GM12878 (cell line): ENCODE measurements around the gene DUXB. TPM values are rescaled to one million over a fixed set of nuclear protein-coding genes. Genes with fewer than 3 reads are reported as not detected.
A peak's percentile ranks its signal among the peaks of the same experiment; 100 is the strongest.

Experiments
- ATAC-seq: fragments of 200-7000 bp; cut with Tn5 transposase; 3 replicates; pipeline ENCODE4 v1.9.1; 2020; ENCODE audit warnings: mild to moderate bottlenecking, moderate library complexity
- BruUV-seq: library from RNA; stranded (reverse); fragments of 400-500 nt; replicated peaks from 2 replicates; lab custom pipeline; 2021; lab: Mats Ljungman, UMichigan
- CTCF ChIA-PET: fragments of 300-600 bp; sonication (Branson Sonifier 250); formaldehyde crosslinking; extraction: SDS; loops from one replicate; lab custom pipeline; 2021; ENCODE audit warnings: inconsistent platforms; lab: Yijun Ruan, JAX
- POLR2A ChIA-PET: fragments of 350-600 bp; formaldehyde crosslinking; extraction: SDS; loops from one replicate; lab custom pipeline; 2021; ENCODE audit warnings: inconsistent platforms; lab: Charles Lee
- RAD21 ChIA-PET: fragments of 300-600 bp; sonication (Branson Sonifier 250); formaldehyde crosslinking; loops from one replicate; lab custom pipeline; 2023; ENCODE audit warnings: antibody characterized with exemption; ENCODE audit not compliant: unreplicated experiment; lab: Charles Lee
- SMC1A ChIA-PET: fragments of 300-600 bp; sonication (Branson Sonifier 250); formaldehyde crosslinking; loops from one replicate; lab custom pipeline; 2023; ENCODE audit not compliant: unreplicated experiment, uncharacterized antibody; lab: Charles Lee
- DNase-seq: peaks from one replicate; pipeline ENCODE4 v3.0.0-alpha.2; 2011; ENCODE audit warnings: low read depth, low spot score
- FAIRE-seq: peaks from 3 replicates; lab custom pipeline; 2011; peaks lifted over from hg19 to GRCh38; lab: Jason Lieb, UNC
- H2AFZ ChIP-seq: 2 replicates; pipeline ENCODE4 v1.6.0; 2011; ENCODE audit warnings: low read depth, low read length, control low read depth; ENCODE audit not compliant: control insufficient read depth
- H3K27ac ChIP-seq: 2 replicates; pipeline ENCODE4 v1.5.1; 2011; ENCODE audit warnings: control low read depth; ENCODE audit not compliant: control insufficient read depth, insufficient read depth
- H3K27me3 ChIP-seq, 2 experiments: replicated peaks in 1 of 2; 2 replicates each; pipeline versions ENCODE4 v1.6.0 to v1.6.1; 2011; ENCODE audit warnings: low read length in 1 of 2; ENCODE audit not compliant: control insufficient read depth in 2 of 2, insufficient read depth in 2 of 2
- H3K36me3 ChIP-seq, 2 experiments: 2 replicates each; pipeline ENCODE4 v1.5.1; 2011; ENCODE audit warnings: low read length in 1 of 2; ENCODE audit not compliant: control insufficient read depth in 2 of 2, insufficient read depth in 2 of 2
- H3K4me1 ChIP-seq: 2 replicates; pipeline ENCODE4 v1.6.1; 2011; ENCODE audit warnings: mild to moderate bottlenecking, low read length, moderate library complexity, mixed read lengths; ENCODE audit not compliant: control insufficient read depth, insufficient read depth
- H3K4me2 ChIP-seq: 2 replicates; pipeline ENCODE4 v1.6.0; 2011; ENCODE audit warnings: control low read depth; ENCODE audit not compliant: control insufficient read depth, insufficient read depth
- H3K4me3 ChIP-seq: fragments of 200-600 bp; sonication (generic); 2 replicates; pipeline ENCODE4 v1.5.1; 2016
- H3K79me2 ChIP-seq: 2 replicates; pipeline ENCODE4 v1.6.0; 2011; ENCODE audit warnings: low read length; ENCODE audit not compliant: control insufficient read depth, insufficient read depth
- H3K9ac ChIP-seq: 2 replicates; pipeline ENCODE4 v1.8.0; 2011; ENCODE audit warnings: low read length, control low read depth, mixed read lengths; ENCODE audit not compliant: control insufficient read depth, insufficient read depth
- H3K9me3 ChIP-seq: replicated peaks from 3 replicates; pipeline ENCODE4 v1.5.1; 2011; ENCODE audit warnings: mild to moderate bottlenecking, low read length; ENCODE audit not compliant: control insufficient read depth, insufficient read depth
- H4K20me1 ChIP-seq: 2 replicates; pipeline ENCODE4 v1.6.0; 2011; ENCODE audit not compliant: control insufficient read depth, insufficient read depth
- EP300 ChIP-seq, 2 experiments: fragments of 150-350 bp in 1 of 2; IDR thresholded peaks; 2 replicates each; pipeline ENCODE4 v1.6.1; 2011 to 2012; ENCODE audit warnings: low read depth in 2 of 2, low read length in 2 of 2, borderline replicate concordance in 1 of 2, improper control_type of control experiment in 1 of 2, inconsistent platforms in 1 of 2; ENCODE audit not compliant: control insufficient read depth in 1 of 2
- FOXM1 ChIP-seq: IDR thresholded peaks from 2 replicates; pipeline ENCODE4 v1.6.1; 2012; ENCODE audit warnings: low read depth, mild to moderate bottlenecking, inconsistent platforms, low read length, moderate library complexity
- KDM1A ChIP-seq: fragments of 200-600 bp; sonication (generic); IDR thresholded peaks from 2 replicates; pipeline ENCODE4 v1.6.1; 2016; ENCODE audit warnings: borderline replicate concordance
- MEF2B ChIP-seq: fragments of 450-650 bp; IDR thresholded peaks from 2 replicates; pipeline ENCODE4 v1.6.1; 2018; ENCODE audit warnings: mild to moderate bottlenecking, moderate library complexity; ENCODE audit not compliant: partially characterized antibody, poor library complexity, severe bottlenecking
- NR2C2 ChIP-seq: IDR thresholded peaks from 2 replicates; pipeline ENCODE4 v1.6.1; 2011; ENCODE audit warnings: borderline replicate concordance, low read depth; ENCODE audit not compliant: control insufficient read depth, insufficient read length
- POU2F2 ChIP-seq: IDR thresholded peaks from 3 replicates; pipeline ENCODE4 v1.6.1; 2011; ENCODE audit warnings: low read depth, mild to moderate bottlenecking, low read length, borderline replicate concordance
- TAF1 ChIP-seq: IDR thresholded peaks from 2 replicates; pipeline ENCODE4 v1.6.1; 2011; ENCODE audit warnings: mild to moderate bottlenecking, low read depth, low read length, borderline replicate concordance
- ZNF384 ChIP-seq: IDR thresholded peaks from 2 replicates; pipeline ENCODE4 v1.6.1; 2012; ENCODE audit warnings: low read depth, mild to moderate bottlenecking, low read length, improper control_type of control experiment, borderline replicate concordance
- WGBS: methylation state at CpG from one replicate; pipeline ENCODE4 v1.1.6; 2016; ENCODE audit warnings: low lambda C conversion rate; ENCODE audit not compliant: insufficient replicate concordance, insufficient coverage; ENCODE audit errors: missing lambda C conversion rate; 5-methylcytosine and 5-hydroxymethylcytosine counted together
- in situ Hi-C: fragments of 300-500 bp; cut with MboI; formaldehyde crosslinking; loops from 9 replicates; pipeline ENCODE4 v1.14.3; 2018; ENCODE audit warnings: mixed read lengths
- intact Hi-C: fragments of 100-400 bp; cut with micrococcal nuclease; formaldehyde crosslinking; loops from one replicate; pipeline ENCODE4 v1.14.2; 2022; ENCODE audit not compliant: unreplicated experiment
- polyA plus RNA-seq, 11 experiments: library from polyadenylated mRNA; depleted of rRNA in 4 of 11; unstranded in 6 of 11; stranded (reverse) in 5 of 11; fragments of >200 nt; fragmentation: Nextera tagmentation in 4 of 11; fragmentation: Illumina TruSeq in 1 of 11; extraction: Ambion mirVana in 4 of 11; extraction: Trizol in 1 of 11; gene quantifications; 1 replicate in 1 of 11; 2 replicates in 10 of 11; pipeline versions ENCODE4 v1.2.1 to v1.2.3, GENCODE V29; 2011 to 2016; ENCODE audit warnings: inconsistent platforms in 2 of 11, missing spikeins in 2 of 11, low read depth in 1 of 11
- total RNA-seq, 4 experiments: library from RNA; depleted of rRNA in 3 of 4; stranded (reverse); fragments of >200 nt in 3 of 4; fragmentation: Illumina TruSeq in 1 of 4; extraction: Trizol in 1 of 4; gene quantifications; 2 replicates each; pipeline versions ENCODE4 v1.2.1 to v1.2.3, GENCODE V29; 2013 to 2021
- TF ChIP-seq, protein P1 (sequence below): IDR thresholded peaks from 2 replicates; pipeline ENCODE4 v1.6.1; 2012; ENCODE audit warnings: low read length, inconsistent platforms
- TF ChIP-seq, protein P2 (sequence below): IDR thresholded peaks from 2 replicates; pipeline ENCODE4 v1.6.1; 2011; ENCODE audit warnings: low read depth, mild to moderate bottlenecking, low read length, moderate library complexity, borderline replicate concordance; ENCODE audit errors: extremely low read depth
- TF ChIP-seq, protein P3 (sequence below): fragments of 450-650 bp; IDR thresholded peaks from 2 replicates; pipeline ENCODE4 v1.6.1; 2018; ENCODE audit warnings: borderline replicate concordance, mild to moderate bottlenecking; ENCODE audit not compliant: partially characterized antibody
- TF ChIP-seq, protein P4 (sequence below): IDR thresholded peaks from 2 replicates; pipeline ENCODE4 v1.6.1; 2012; ENCODE audit warnings: low read depth, low read length, improper control_type of control experiment

DUXB gene
- total and polyA plus RNA-seq, 10 of the 15 experiments (the other 5 are each of a cell fraction or from before 2014, with no cell fraction given) = 0.05 TPM; not detected in 9

DNA sequence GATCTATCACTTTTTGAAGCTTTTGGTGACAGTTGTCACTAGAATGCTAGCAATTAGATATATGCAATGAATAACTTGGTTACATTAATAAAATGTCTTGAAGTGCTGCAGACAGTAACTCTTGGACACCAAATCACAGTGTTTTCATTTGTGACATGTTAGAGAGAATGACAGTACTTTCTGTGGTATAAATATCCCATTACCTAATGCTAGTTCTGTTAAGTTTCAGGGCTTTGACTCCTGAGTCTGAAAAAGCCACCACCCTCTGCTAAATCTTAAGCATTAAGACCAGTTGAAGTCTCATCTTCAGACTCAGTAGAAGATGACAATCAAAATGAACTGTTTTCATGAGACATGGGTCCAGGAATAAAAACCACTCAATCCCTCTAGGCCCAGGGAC, 13.9 kb downstream of the DUXB start:
- in situ Hi-C loops (no loop called here), intact Hi-C loops (no loop called here)
- DNase-seq = no peak
- ChIA-PET POLR2A (no interaction called here), CTCF (no interaction called here), RAD21 (no interaction called here), SMC1A (no interaction called here)
- no peak overlapping the region for H2AFZ ChIP-seq
- no peak for ATAC-seq
- no peaks in the 10 kb centered on the region for H3K36me3 ChIP-seq
- FAIRE-seq = no peak
- no peaks in the 10 kb centered on the region for H3K4me1 ChIP-seq
- no TSS peak for BruUV-seq
- H4K20me1 ChIP-seq = no peaks in the 10 kb centered on the region
- no peak overlapping the region for H3K4me2 ChIP-seq
- H3K9ac ChIP-seq = no peak overlapping the region
- TF ChIP-seq, protein P1, sequence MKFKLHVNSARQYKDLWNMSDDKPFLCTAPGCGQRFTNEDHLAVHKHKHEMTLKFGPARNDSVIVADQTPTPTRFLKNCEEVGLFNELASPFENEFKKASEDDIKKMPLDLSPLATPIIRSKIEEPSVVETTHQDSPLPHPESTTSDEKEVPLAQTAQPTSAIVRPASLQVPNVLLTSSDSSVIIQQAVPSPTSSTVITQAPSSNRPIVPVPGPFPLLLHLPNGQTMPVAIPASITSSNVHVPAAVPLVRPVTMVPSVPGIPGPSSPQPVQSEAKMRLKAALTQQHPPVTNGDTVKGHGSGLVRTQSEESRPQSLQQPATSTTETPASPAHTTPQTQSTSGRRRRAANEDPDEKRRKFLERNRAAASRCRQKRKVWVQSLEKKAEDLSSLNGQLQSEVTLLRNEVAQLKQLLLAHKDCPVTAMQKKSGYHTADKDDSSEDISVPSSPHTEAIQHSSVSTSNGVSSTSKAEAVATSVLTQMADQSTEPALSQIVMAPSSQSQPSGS = 0 out of 2 replicates have a peak, but pooled peaks have one; percentile 27
- TF ChIP-seq FOXM1 = no peak
- no peak overlapping the region for H3K4me3 ChIP-seq
- no peak overlapping the region for H3K27ac ChIP-seq
- H3K9me3 ChIP-seq = no peaks in the 10 kb centered on the region
- H3K79me2 ChIP-seq = no peaks in the 10 kb centered on the region
- H3K27me3 ChIP-seq = no peaks in the 10 kb centered on the region

DNA sequence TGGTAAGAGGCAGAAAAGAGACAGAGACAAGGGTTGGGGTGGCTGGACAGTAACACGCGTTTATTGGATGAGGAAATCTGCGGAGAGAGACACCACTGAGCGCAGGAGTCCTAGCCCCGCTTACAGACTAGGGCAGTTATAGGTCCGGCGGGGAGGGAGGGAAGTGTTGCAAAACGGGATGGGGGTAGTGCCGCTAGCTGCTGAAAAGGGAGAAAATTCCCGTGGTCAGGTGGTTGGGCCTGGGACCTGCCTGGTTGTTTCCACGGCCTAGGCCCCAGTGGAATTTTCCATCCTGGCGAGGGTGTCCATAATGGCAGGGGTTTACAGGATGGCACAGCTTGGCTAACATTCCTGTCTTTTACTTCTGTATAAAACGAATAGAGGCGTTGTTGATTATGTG, 19.0 kb downstream of the DUXB start:
- H3K9me3 ChIP-seq = no peaks in the 10 kb centered on the region
- H3K27me3 ChIP-seq = no peaks in the 10 kb centered on the region
- 69% methylated on average over 12 of the region's 14 CpGs for WGBS
- H3K36me3 ChIP-seq = no peaks in the 10 kb centered on the region
- DNase-seq (no peak), ATAC-seq (no peak), FAIRE-seq (no peak)
- RAD21 ChIA-PET = no interaction called here
- no peak overlapping the region for H2AFZ ChIP-seq
- SMC1A ChIA-PET = no interaction called here
- no peak overlapping the region for H3K4me3 ChIP-seq
- H3K9ac ChIP-seq = no peak overlapping the region
- H3K79me2 ChIP-seq = no peaks in the 10 kb centered on the region
- POLR2A ChIA-PET = no interaction called here
- no peaks in the 10 kb centered on the region for H3K4me1 ChIP-seq
- in situ Hi-C loops (no loop called here), intact Hi-C loops (no loop called here)
- no peak overlapping the region for H3K27ac ChIP-seq
- CTCF ChIA-PET = no interaction called here
- H4K20me1 ChIP-seq = no peaks in the 10 kb centered on the region
- no TSS peak for BruUV-seq
- no peak overlapping the region for H3K4me2 ChIP-seq
- TF ChIP-seq ZNF384 (no peak), NR2C2 (no peak), EP300 (IDR thresholded peaks at IDR 0.05; ENCODE audit: borderline replicate concordance in 1 of 2, control insufficient read depth in 1 of 2, low read depth in 2 of 2, low read length in 2 of 2) (no peak), POU2F2 (no peak), KDM1A (no peak), MEF2B (no peak), TAF1 (no peak)
- TF ChIP-seq, protein P2, sequence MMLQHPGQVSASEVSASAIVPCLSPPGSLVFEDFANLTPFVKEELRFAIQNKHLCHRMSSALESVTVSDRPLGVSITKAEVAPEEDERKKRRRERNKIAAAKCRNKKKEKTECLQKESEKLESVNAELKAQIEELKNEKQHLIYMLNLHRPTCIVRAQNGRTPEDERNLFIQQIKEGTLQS = no peak
- TF ChIP-seq, protein P3, sequence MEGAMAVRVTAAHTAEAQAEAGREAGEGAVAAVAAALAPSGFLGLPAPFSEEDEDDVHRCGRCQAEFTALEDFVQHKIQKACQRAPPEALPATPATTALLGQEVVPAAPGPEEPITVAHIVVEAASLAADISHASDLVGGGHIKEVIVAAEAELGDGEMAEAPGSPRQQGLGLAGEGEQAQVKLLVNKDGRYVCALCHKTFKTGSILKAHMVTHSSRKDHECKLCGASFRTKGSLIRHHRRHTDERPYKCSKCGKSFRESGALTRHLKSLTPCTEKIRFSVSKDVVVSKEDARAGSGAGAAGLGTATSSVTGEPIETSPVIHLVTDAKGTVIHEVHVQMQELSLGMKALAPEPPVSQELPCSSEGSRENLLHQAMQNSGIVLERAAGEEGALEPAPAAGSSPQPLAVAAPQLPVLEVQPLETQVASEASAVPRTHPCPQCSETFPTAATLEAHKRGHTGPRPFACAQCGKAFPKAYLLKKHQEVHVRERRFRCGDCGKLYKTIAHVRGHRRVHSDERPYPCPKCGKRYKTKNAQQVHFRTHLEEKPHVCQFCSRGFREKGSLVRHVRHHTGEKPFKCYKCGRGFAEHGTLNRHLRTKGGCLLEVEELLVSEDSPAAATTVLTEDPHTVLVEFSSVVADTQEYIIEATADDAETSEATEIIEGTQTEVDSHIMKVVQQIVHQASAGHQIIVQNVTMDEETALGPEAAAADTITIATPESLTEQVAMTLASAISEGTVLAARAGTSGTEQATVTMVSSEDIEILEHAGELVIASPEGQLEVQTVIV = no peak
- TF ChIP-seq, protein P4, sequence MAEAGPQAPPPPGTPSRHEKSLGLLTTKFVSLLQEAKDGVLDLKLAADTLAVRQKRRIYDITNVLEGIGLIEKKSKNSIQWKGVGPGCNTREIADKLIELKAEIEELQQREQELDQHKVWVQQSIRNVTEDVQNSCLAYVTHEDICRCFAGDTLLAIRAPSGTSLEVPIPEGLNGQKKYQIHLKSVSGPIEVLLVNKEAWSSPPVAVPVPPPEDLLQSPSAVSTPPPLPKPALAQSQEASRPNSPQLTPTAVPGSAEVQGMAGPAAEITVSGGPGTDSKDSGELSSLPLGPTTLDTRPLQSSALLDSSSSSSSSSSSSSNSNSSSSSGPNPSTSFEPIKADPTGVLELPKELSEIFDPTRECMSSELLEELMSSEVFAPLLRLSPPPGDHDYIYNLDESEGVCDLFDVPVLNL = no peak
